ENCODE results near the gene AASDHPPT.

AASDHPPT gene

GRCh38 chr11:106086850-106087249 is 9.4 kb downstream of the AASDHPPT start:
- no peak for DNase-seq (ENCODE audit: low spot score)

- peak; percentile 48 for DNase-seq (ENCODE audit: low spot score)
Observed at GRCh38 chr11:106087815-106088435, 10.5 kb downstream of the AASDHPPT start.

GRCh38 chr11:106088896-106089295 is 11.4 kb downstream of the AASDHPPT start:
- no peak for DNase-seq (ENCODE audit: low spot score)

GRCh38 chr11:106091480-106092123 is 14.1 kb downstream of the AASDHPPT start:
- no peak for DNase-seq (ENCODE audit: low spot score)

- DNase-seq (ENCODE audit: low spot score) = no peak
Observed at GRCh38 chr11:106092446-106092845, 15.0 kb downstream of the AASDHPPT start.

- no peak for DNase-seq (ENCODE audit: low spot score)
Observed at GRCh38 chr11:106098893-106099553, 21.6 kb downstream of the AASDHPPT start.

GRCh38 chr11:106101370-106101769 is 23.9 kb downstream of the AASDHPPT start:
- DNase-seq (ENCODE audit: low spot score) = no peak

- DNase-seq (ENCODE audit: low spot score) = no peak
Observed at GRCh38 chr11:106101819-106102218, 24.4 kb downstream of the AASDHPPT start.

- no peak for DNase-seq (ENCODE audit: low spot score)
Observed at GRCh38 chr11:106105986-106106385, 28.5 kb downstream of the AASDHPPT start.

GRCh38 chr11:106121570-106122320 is 44.3 kb downstream of the AASDHPPT start:
- DNase-seq (ENCODE audit: low spot score) = no peak

GRCh38 chr11:106127604-106128003 is 50.1 kb downstream of the AASDHPPT start:
- DNase-seq (ENCODE audit: low spot score) = no peak

GRCh38 chr11:106128740-106129139 is 51.3 kb downstream of the AASDHPPT start:
- no peak for DNase-seq (ENCODE audit: low spot score)

- DNase-seq (ENCODE audit: low spot score) = no peak
Observed at GRCh38 chr11:106131998-106132397, 54.5 kb downstream of the AASDHPPT start.

- DNase-seq (ENCODE audit: low spot score) = no peak
Observed at GRCh38 chr11:106132582-106133354, 55.3 kb downstream of the AASDHPPT start.

GRCh38 chr11:106133529-106133928 is 56.1 kb downstream of the AASDHPPT start:
- DNase-seq (ENCODE audit: low spot score) = no peak

GRCh38 chr11:106137061-106137460 is 59.6 kb downstream of the AASDHPPT start:
- DNase-seq (ENCODE audit: low spot score) = no peak

GRCh38 chr11:106137758-106138157 is 60.3 kb downstream of the AASDHPPT start:
- no peak for DNase-seq (ENCODE audit: low spot score)
